Keratinocyte (primary cell): ENCODE measurements around the gene TIAM1.

ENCODE experiments used
- EZH2 ChIP-seq: IDR thresholded peaks from one replicate; pipeline ENCODE4 v1.6.1; 2012; ENCODE audit warnings: inconsistent platforms, mild to moderate bottlenecking, low read length, moderate library complexity
- TF ChIP-seq, protein P1 (sequence below), 3 experiments: IDR thresholded peaks in 1 of 3; conservative IDR thresholded peaks in 1 of 3; optimal IDR thresholded peaks in 1 of 3; 2 replicates in 2 of 3; 3 replicates in 1 of 3; pipeline versions ENCODE3 to v1.5.1; 2011; ENCODE audit warnings: low read length in 3 of 3, mild to moderate bottlenecking in 3 of 3, moderate library complexity in 2 of 3, control low read depth in 1 of 3, inconsistent platforms in 1 of 3; ENCODE audit not compliant: insufficient read depth in 2 of 3; ENCODE audit errors: extremely low read depth in 1 of 3

DNA sequence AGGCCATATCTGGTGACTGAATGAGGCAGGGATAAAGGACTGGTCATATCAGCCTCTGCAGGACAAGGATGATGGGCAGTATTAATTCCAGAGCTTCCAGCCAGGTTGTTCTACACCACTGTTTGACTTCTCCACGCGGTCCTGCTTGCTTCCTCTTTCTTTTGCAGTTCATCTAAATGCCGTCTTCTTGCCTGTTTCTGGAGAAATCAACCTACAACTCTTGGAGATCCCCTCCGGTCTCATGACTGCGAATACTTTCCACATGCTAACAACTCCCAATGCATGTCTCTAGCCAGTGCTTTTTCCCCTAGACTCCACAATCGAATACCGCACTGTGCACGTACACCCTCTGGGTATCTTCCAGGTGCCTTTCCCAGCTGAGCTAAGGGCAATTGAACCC is 14.1 kb upstream of the TIAM1 start:
- TF ChIP-seq, protein P1, sequence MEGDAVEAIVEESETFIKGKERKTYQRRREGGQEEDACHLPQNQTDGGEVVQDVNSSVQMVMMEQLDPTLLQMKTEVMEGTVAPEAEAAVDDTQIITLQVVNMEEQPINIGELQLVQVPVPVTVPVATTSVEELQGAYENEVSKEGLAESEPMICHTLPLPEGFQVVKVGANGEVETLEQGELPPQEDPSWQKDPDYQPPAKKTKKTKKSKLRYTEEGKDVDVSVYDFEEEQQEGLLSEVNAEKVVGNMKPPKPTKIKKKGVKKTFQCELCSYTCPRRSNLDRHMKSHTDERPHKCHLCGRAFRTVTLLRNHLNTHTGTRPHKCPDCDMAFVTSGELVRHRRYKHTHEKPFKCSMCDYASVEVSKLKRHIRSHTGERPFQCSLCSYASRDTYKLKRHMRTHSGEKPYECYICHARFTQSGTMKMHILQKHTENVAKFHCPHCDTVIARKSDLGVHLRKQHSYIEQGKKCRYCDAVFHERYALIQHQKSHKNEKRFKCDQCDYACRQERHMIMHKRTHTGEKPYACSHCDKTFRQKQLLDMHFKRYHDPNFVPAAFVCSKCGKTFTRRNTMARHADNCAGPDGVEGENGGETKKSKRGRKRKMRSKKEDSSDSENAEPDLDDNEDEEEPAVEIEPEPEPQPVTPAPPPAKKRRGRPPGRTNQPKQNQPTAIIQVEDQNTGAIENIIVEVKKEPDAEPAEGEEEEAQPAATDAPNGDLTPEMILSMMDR (optimal IDR thresholded peaks at IDR 0.05 in 1 of 3, IDR thresholded peaks at IDR 0.05 in 1 of 3, conservative IDR thresholded peaks at IDR 0.05 in 1 of 3; ENCODE audit: extremely low read depth in 1 of 3, insufficient read depth in 2 of 3, low read length in 3 of 3) = no peak
- no peak for TF ChIP-seq EZH2
